ENCODE measurements around the gene ZNF217.
"Not testable (repeated sequence)": the region's sequence is repeated elsewhere in the genome, so short reads cannot be mapped to it uniquely, and the experiment has no call there.

The ZNF217 gene

DNA sequence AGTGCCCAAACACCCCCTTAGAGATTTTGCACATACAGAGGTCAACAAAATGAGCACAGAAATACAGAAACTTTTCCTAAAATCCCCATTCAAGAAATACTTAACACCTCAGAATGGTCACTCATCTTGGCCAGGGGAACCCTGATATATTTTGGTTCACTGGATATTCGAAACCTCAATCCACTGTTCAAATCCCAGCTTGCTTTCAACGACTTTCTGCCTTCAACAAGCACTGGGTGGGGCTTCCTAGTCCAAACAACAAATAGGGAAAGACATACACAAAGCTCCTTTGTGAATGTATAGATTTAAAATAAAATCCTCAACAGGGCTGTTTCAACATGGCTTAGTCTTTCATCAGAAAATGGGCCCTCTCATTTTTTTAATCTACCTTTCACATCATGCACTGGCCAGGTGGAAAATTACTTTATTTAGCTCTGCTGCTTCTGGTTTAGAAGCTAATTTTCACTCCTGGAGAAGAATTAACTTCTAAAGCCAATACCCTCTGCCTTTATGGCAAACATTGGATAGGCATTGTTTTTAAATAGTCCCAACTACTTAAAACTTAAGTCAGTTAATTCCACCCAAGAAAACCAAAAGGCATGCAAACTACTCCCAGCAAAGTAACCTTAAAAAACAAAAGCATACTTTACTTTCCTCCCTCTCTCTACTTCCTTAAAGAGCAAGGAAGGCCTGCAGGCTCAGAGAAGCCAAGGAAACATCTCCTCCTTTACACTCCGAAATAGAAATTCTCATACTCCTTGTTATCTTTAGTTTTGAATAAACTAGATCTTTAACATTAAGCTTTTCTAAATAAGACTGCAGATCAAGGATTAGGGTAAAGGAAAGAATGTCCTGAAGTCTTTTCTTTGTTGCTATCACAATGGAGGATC, 9.7 kb downstream of the ZNF217 start:
- not testable (repeated sequence) for DNase-seq (ENCODE audit: low read depth in 2 of 2)

DNA sequence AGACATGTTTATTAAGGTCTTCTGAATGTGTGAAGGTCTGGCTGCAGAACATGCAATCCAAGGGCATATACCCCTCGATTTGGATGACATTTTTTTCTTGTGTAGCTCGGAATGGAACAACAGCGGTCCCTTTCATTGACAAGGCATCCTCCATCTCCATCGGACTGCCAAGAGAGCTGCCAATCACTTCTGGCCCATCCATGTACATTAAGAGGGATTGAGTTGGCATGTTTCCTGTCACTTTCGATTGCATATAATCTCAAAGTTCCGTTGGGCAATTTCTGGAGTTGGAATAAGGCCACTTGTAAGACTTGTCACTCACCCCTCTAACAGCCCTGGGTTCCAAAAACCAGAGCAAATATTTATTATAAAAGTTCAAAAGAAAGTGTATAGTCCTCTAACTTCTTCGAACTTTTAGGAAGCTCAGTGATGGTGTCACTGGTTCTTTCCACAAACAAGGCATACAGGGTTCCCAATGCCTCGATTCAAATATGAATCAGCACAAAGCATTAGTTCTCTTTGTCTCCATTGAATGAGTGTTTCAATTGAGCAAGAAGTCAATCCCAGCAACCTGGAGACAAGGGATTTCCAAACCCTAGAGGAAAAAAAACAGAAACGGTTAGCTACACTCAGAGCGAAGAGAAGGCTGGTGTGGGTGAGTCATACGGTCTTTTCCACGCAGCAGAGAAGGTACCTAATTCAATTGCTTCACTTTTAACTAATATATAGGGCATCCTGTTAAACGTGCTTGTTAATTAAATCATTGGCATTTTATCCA, 10.9 kb downstream of the ZNF217 start:
- DNase-seq (ENCODE audit: low read depth in 2 of 2), result no peak

DNA sequence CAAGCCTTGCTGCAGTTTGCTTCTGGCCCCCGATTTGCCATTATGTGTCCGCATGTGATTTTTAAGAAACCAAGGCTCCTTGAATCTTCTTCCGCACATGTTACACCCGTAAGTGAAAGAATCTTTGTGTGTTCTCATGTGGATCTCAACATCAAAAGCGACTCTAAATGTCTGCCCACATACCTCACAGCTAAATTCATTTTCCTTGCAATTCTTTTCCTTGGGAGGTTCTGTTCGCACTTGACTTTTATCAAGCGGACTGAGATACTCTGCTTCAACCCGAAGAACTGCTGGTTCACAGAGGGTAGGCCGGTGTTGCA, 11.4 kb downstream of the ZNF217 start:
- DNase-seq (ENCODE audit: low read depth in 2 of 2), result no peak

DNA sequence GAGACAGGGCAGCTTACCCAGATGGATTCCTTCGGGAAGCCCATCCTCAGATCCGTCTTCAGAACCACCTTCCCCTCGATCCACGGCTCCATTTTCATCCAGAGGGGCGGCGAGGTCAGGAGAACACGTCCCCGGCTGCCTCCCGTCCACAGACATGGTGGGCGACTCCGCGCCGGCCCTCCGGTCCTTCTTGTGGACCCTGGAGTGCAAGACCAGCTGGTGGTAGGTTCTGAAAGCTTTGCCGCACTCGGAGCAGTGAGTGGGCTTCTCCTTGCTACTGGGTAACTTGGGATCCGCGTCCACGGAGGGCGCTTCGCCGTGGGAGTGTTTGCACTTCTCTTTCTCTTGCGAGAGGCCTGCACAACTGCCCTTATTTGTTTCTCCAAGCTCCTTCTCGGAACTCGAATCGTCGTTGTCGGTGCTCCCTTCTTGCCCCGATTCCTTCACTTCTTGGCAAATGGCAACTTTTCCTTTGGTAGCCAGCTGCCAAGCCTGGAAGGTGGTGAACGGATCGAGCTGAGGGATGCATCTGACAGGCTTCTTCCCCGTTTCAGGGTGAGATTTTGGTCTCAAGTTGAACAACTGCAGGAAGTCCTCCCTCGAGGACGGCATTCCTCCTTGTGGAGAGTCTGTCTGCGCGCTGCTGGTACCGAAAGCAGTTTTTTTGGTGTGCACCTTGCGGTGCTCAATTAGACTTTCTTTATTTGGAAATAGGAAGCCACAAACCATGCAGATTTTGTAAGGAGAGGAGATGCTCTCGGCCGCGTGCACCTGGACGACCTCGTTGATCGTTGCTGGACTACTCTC, 12.0 kb downstream of the ZNF217 start:
- DNase-seq (ENCODE audit: low read depth in 2 of 2), result no peak

DNA sequence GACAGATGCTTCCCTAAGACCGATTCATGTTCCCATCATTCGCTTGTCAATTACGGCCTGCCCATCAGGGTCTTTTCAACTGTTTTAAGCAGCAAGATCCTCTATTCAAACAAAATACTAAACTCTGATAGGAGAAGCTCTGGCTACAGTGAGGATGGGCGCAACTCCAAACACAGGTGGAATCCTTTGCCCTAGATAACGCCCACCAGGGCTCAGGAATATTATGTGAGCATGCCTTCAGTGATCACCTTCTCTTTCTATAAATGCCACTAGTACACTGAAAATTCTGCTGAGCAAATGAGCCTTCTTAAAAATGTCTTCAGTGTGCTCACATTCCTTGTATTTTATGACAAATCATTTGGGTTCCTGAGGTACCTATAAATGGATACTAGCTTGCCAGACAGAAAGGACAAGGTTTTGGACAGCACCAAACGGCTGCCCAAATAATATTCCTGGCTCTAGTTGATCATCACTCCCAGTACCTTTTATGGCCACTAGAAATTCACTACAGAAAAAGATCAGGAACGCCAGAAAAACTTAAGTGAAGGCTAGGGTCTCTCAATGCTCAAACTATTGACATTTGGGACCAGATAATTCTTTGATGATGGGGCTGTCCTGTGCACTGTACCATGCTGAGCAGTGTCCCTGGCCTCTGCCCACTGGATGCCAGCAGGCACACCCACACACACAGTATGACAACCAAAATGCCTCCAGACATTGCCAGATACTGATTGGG, 13.1 kb downstream of the ZNF217 start:
- no peak for DNase-seq (ENCODE audit: low read depth in 2 of 2)

DNA sequence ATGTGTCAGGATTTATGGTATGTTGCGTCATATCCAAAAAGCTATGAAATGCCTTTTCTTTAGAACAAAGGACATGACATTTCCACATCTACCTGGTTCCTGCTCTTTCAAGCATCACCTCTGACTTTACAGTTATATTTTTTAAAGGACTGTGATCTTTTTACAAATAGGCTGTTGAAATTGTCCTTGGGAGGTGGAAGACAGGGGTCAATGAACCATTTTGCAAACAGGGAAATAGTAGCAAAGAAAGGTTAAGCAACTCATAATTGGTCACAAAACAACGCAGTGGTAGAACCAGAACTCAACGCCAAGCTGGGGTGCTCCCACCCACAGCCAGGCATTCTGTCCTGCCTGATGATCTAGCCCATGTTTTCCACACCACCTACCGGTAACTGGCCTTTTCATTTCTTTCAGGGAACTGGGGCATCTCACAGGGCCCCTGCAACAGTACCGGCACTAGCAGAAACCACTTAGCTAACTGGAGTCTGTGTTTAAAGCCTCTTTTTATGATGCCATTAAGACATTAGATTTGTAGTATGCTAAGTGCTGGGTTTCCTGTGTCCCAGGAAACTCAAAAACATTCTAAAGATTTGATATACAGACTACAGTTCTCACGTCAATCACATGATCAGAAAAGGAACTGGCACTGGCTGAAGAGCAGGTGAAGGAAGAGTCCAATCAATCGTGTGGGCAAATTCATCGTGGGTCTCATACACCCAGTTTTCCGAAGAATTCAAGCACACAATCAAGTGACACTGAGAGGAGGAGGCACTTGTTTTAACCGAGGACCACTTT, 13.9 kb downstream of the ZNF217 start:
- DNase-seq (ENCODE audit: low read depth in 2 of 2), result no peak

DNA sequence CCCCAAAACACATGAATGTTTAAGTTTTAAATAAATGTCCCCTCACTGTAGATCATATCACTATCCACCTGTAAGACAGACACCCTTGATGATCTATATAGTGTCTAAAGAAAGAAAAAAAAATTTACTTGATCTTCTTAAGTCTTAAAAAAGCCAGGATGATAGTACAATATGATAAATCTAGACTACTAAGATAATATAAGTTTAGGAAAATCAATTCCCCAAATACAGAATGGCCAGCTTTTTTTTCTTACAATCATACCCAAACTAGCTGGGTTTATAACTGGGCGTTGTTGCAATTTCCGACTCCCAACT, 14.4 kb downstream of the ZNF217 start:
- no peak for DNase-seq (ENCODE audit: low read depth in 2 of 2)

DNA sequence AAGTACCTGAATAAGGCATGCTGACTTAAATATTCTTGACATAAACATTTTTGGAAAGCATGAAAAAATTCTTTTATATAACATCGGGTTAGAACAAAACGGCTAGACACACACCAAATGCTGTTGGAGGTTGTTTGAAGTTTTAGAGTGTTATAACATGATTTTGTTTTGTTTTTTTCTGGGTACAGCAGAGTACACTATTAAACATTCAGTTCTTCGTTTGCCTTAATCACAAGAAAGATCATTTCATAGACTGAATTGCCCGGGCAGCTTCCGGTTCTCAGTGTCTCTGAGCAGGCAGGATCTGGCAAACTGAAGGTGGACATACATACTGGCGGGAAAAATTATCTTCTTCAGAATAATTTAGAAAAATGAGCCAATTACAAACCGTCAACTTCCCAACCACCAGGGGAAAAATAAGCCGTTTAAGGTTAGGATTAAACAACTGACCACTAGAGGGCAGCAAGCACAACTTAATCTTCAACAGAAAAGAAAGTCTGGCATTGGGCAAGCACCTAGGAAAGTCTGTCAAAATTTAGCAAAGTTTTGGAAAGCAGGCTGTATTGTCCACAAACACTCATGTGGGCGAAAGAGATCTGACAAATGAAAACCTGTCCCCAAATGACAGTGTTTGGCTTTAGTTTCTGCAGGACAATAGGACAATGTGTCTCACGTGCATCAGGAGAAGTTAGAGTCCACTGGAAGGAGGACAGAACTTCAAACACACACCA, 15.0 kb downstream of the ZNF217 start:
- no peak for DNase-seq (ENCODE audit: low read depth in 2 of 2)

DNA sequence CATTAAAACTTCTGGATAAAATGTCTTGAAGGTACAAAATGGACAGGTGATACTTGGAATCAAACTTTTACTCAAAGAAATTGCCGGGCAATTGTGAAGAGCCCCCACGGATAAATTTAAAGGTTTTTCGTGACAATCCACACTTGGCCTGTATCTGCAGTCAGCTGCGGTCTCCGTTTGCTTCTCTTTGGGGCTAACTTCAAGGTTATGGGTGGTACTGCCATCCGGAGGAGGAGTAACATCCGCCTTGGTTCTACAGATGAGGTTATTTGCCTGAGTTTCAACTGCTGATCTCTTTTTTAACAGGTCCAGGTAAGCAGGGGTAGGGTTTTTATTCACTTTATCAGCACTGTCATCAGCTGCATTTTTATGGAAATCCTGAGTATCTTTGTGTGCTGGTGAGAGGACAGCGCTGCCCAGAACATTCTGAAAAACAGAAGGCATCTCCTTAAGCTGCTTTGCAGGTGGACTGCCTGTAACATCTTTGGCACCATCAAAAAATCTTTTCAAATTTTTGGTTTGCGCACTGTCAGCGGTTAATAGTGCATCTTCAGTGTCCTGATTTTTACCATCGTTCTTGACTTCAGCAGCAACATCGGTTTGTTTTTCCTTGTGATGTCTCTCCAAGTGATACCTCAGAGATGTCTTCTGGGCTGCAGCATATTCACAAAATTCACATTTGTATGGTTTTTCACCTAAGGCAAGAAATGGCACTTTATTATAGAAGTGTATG, 16.9 kb downstream of the ZNF217 start:
- DNase-seq (ENCODE audit: low read depth in 2 of 2), result no peak

DNA sequence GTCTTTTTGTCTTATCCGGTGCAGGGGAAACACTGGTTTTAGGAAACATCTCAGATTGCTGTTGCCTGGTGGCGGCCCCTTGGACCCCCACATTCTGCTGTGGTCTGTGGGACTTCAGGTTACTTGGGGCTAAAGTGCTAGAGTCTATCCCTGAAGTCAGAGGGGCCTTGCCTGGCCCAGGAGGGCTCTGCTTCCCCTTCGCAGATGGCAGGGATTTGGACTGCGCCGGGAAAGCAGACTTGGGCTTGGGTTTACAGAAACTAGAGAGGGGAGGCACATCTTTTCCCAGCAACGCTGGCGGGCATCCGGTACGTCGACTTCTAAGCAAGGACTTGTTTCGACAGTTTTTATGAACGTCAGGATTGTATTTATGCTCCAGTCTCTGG, 17.5 kb downstream of the ZNF217 start:
- no peak for DNase-seq (ENCODE audit: low read depth in 2 of 2)

DNA sequence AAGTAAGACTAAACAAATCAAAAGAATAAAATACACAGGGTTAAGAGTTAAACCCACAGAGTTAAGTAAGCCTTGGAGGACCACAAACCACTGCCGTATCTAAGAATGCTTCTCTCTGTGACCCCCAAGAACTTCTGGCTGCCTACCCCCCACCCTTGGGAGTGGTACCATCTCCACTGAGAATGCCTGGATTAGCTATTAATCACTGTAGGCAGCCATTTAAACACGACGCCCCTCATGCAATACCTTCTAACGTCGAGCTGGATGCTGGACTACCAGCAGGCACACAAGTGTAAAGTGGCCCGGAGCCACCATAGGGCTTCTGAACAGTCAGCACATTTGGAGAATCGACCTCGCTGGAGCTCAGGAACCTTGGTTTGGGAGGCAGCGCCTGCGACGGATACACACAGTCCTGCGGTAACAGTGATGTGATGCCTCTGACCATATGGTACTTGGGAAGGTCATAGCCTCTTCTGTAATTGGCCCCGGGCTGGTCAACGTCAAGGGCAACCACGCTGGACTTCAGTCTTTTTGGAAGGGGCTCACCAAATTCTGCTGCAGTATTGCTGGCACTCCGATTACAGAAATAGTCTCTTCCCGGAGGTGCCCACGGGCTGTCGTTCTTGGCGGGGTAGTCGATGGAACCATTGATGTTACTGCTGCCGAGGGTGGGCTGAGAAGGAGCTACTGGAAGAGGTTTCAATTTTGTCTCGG, 18.0 kb downstream of the ZNF217 start:
- no peak for DNase-seq (ENCODE audit: low read depth in 2 of 2)

DNA sequence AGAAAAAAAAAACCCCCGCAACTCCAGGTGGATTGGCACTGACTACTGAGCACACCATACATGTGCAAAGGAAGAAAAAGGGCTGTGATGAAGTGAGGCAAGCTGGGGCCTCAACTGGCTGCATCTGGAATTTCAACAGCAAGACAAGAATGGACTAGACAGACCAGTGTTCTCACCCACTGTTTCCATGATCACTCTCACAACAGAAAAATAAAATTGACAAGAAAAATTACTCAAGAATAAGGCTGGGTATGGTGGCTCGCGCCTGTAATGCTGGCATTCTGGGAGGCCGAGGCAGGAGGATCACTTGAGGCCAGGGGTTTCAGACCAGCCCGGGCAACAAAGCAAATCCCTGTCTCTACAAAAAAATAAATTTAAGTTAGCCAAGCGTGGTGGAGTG, 18.8 kb downstream of the ZNF217 start:
- no peak for DNase-seq (ENCODE audit: low read depth in 2 of 2)

DNA sequence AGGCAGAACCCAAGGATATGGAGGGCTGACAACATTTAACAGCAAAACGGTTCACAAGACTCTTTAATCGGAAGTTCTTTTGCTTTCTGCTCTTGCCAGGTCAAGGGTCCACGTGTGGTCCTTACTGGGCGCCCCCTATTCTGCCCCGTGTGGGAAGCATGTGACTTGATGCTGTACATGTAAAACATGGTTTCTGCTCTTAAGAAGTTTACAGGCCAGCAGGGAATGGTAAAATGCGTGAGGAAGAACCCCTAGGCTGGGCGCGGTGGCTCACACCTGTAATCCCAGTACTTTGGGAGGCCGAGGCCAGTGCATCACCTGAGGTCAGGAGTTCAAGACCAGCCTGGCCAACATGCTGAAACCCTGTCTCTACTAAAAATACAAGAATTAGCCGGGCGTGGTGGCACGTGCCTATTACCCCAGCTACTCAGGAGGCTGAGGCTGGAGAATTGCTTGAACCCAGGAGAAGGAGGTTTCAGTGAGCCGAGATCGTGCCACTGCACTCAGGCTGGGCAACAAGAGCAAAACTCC, 19.3 kb downstream of the ZNF217 start:
- DNase-seq (ENCODE audit: low read depth in 2 of 2), result no peak

DNA sequence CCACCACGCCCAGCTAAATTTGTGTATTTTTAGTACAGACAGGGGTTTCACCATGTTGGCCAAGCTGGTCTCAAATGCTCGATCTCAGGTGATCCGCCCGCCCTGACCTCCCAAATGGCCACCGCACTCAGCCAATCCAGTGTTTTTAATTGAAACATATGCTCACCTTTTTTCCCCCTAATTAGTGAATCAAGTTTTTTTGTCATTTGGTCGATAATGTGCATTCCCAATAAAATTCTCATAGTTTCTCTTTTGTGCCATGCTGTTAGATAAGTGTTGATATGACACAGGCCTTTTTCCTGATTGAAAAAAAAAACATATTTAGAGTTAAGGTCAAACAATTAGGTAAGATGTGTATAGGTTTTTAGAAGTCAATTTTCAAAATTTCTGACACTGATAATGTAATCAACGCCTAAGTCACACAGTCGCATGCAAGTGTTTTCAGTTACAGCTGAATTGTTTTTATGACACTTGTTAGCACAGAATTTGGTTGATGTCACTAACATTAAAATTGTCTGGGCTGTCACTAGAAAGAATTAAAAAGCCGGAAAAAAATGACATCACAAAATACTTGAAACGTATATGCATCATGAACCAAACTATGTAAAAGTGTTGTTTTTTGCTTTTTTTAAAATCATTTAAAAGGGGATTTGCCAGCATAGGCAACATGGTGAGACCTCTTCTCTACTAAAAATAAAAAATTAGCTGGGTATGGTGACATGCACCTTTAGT, 21.9 kb downstream of the ZNF217 start:
- no peak for DNase-seq (ENCODE audit: low read depth in 2 of 2)

DNA sequence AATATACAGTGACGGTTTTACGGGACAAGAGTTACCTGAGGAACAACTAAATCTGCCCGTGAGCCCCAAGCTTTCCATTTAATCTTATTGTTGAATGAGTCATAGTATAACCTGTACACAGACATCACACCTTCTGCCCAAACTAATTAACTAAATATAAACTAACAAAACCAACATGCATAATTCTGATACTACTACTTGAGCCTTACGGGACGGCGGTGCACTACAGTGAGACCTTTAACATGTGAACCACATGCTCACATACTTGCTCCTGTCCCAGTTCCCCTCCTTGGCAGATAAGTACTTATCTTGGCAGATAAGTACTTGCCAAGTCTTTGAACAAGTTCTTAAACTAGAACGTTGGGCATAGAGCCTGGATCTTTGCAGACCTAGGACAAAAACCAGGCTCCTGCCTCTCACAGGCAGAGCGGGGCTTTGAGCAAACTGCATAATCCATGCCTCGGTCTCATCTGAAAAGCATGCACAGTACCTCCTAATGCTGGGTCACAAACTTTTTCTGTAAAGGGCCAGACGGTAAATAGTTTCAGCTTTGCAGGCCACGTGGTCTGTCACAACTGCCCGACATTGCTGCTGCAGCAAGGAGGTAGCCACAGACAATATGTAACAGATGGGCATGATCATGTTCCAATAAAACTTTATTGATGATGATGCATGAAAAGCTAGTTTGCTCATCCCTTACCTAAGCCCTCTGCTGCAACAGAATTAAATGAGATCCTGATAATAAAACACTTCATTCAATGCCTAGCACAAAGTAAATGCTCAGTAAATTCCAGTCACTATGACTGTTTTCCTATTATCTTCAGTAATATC, 23.0 kb downstream of the ZNF217 start:
- DNase-seq (ENCODE audit: low read depth in 2 of 2), result no peak

DNA sequence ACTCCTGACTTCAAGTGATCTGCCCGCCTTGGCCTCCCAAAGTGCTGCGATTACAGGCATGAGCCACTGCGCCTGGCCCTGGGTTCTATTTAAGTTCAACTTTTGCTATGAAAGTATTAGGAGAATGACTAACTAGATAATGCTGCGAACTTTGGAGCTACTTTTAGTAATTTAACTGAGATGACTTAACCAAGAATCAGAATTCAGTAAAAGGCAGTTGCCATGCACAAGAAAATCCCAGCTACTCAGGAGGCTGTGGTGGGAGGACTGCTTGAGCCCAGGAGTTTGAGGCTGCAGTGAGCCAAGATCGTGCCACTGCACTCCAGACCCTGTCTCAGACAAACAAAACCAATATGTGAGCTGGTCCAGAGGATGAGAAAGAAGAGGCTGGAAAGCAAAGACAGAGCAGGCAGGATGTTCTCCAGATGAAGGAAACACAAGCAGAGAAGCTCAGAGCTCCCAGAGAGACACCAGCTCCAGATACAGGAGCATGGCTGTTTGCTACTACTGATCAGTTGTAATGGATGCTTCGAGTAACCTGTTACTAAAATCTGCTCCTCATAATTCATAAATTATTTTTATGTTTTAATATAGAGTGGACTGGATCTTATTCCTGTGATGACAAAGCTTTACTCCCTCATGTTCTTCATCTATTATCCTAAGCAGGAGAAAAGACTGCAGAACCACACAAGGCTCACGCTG, 23.9 kb downstream of the ZNF217 start:
- no peak for DNase-seq (ENCODE audit: low read depth in 2 of 2)

DNA sequence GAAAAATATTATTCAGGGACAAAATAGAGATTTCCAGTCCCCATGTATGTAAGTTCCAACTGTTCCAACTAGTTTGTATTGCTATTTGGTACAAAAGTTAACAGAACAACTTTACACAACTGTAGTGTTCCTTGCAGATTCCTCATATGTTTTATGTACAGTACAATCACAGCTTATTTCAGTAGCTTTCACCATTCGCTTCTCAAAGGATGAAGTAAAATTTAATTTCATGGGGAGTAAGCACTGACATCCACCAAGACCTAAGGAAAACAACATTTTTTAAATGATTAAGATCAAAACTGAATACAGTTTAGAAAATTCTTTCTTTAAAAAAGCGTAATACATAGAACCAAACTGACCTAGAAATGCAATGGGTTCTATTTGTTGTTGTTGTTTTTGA, 24.6 kb downstream of the ZNF217 start:
- no peak for DNase-seq (ENCODE audit: low read depth in 2 of 2)
